Liver (tissue), 3 donors: ENCODE measurements around the gene SMIM14.

ENCODE experiments used
- EGR1 ChIP-seq, 2 donors: IDR thresholded peaks; 2 replicates each; pipeline ENCODE4 v1.6.1; 2016 to 2018; ENCODE audit warnings: antibody characterized with exemption in 2 of 2, low read depth in 2 of 2
- GABPA ChIP-seq, 2 donors: IDR thresholded peaks in 1 of 2; conservative IDR thresholded peaks in 1 of 2; 2 replicates each; pipeline ENCODE4 v1.6.1; 2016; ENCODE audit warnings: antibody characterized with exemption in 2 of 2, mild to moderate bottlenecking in 1 of 2, moderate library complexity in 1 of 2
- RAD21 ChIP-seq, 2 donors: IDR thresholded peaks; 2 replicates each; pipeline ENCODE4 v1.6.1; 2016; ENCODE audit warnings: antibody characterized with exemption in 2 of 2, mild to moderate bottlenecking in 2 of 2
- RXRA ChIP-seq, 2 donors: IDR thresholded peaks; 2 replicates each; pipeline ENCODE4 v1.6.1; 2017 to 2018; ENCODE audit warnings: antibody characterized with exemption in 2 of 2, mild to moderate bottlenecking in 1 of 2
- TAF1 ChIP-seq: conservative IDR thresholded peaks from 2 replicates; pipeline ENCODE4 v1.6.1; 2016; ENCODE audit warnings: antibody characterized with exemption, mild to moderate bottlenecking
- YY1 ChIP-seq: IDR thresholded peaks from 2 replicates; pipeline ENCODE4 v1.6.1; 2016; ENCODE audit warnings: antibody characterized with exemption, mild to moderate bottlenecking
- TF ChIP-seq, protein P1 (sequence below): fragments of 150-350 bp; IDR thresholded peaks from 2 replicates; pipeline ENCODE4 v1.5.1; 2017; ENCODE audit warnings: improper control_type of control experiment, low read depth, low read length; ENCODE audit not compliant: missing input control
- TF ChIP-seq, protein P2 (sequence below): IDR thresholded peaks from 2 replicates; pipeline ENCODE4 v1.6.1; 2016; ENCODE audit warnings: antibody characterized with exemption
- TF ChIP-seq, protein P3 (sequence below): IDR thresholded peaks from 2 replicates; pipeline ENCODE4 v1.6.1; 2016; ENCODE audit warnings: antibody characterized with exemption
- TF ChIP-seq, protein P4 (sequence below): IDR thresholded peaks from 2 replicates; pipeline ENCODE4 v1.6.1; 2016; ENCODE audit warnings: antibody characterized with exemption
- donor health status: healthy.
- donor health status: healthy.

DNA sequence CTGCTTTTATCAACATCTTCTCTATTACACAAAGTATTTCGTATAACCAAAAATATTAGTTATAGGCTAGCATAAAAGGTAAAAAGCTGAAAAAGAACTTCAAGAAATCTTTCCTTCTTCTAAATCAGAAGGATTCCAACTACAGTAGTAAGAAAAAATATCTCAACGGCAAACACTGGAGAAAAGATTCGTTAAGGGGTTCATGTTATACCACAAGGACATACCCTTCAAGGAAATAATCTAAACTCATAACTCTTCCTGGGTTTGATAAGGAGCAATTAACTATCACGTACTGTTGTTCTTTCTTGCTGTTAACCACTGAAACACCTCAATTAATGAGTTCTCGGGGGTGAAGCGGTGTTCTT is 1.5 kb downstream of the SMIM14 start:
- TF ChIP-seq, protein P1, sequence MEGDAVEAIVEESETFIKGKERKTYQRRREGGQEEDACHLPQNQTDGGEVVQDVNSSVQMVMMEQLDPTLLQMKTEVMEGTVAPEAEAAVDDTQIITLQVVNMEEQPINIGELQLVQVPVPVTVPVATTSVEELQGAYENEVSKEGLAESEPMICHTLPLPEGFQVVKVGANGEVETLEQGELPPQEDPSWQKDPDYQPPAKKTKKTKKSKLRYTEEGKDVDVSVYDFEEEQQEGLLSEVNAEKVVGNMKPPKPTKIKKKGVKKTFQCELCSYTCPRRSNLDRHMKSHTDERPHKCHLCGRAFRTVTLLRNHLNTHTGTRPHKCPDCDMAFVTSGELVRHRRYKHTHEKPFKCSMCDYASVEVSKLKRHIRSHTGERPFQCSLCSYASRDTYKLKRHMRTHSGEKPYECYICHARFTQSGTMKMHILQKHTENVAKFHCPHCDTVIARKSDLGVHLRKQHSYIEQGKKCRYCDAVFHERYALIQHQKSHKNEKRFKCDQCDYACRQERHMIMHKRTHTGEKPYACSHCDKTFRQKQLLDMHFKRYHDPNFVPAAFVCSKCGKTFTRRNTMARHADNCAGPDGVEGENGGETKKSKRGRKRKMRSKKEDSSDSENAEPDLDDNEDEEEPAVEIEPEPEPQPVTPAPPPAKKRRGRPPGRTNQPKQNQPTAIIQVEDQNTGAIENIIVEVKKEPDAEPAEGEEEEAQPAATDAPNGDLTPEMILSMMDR: no peak
- TF ChIP-seq YY1 (no peak), EGR1 (IDR thresholded peaks at IDR 0.05; ENCODE audit: low read depth in 2 of 2) (no peak), GABPA (IDR thresholded peaks at IDR 0.05 in 1 of 2, conservative IDR thresholded peaks at IDR 0.05 in 1 of 2) (no peak), TAF1 (no peak), RAD21 (IDR thresholded peaks at IDR 0.05) (no peak), RXRA (IDR thresholded peaks at IDR 0.05) (no peak)
- TF ChIP-seq, protein P2, sequence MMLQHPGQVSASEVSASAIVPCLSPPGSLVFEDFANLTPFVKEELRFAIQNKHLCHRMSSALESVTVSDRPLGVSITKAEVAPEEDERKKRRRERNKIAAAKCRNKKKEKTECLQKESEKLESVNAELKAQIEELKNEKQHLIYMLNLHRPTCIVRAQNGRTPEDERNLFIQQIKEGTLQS: no peak
- TF ChIP-seq, protein P3, sequence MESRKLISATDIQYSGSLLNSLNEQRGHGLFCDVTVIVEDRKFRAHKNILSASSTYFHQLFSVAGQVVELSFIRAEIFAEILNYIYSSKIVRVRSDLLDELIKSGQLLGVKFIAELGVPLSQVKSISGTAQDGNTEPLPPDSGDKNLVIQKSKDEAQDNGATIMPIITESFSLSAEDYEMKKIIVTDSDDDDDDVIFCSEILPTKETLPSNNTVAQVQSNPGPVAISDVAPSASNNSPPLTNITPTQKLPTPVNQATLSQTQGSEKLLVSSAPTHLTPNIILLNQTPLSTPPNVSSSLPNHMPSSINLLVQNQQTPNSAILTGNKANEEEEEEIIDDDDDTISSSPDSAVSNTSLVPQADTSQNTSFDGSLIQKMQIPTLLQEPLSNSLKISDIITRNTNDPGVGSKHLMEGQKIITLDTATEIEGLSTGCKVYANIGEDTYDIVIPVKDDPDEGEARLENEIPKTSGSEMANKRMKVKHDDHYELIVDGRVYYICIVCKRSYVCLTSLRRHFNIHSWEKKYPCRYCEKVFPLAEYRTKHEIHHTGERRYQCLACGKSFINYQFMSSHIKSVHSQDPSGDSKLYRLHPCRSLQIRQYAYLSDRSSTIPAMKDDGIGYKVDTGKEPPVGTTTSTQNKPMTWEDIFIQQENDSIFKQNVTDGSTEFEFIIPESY: no peak
- TF ChIP-seq, protein P4, sequence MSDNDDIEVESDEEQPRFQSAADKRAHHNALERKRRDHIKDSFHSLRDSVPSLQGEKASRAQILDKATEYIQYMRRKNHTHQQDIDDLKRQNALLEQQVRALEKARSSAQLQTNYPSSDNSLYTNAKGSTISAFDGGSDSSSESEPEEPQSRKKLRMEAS: no peak
